Naive thymus-derived CD4-positive, alpha-beta T cell (primary cell): ENCODE measurements around the gene BFSP1. TPM values are rescaled to one million over a fixed set of nuclear protein-coding genes. Genes with fewer than 3 reads are reported as not detected.

Experiments used
- ATAC-seq: fragments of 150-1000 bp; cut with Tn5 transposase; 2 replicates; pipeline ENCODE4 v1.10.0; 2021; ENCODE audit warnings: mild to moderate bottlenecking, moderate library complexity
- CTCF ChIA-PET: fragments of 350-600 bp; sonication (Branson Sonifier 250); formaldehyde crosslinking; loops from one replicate; lab custom pipeline; 2021; ENCODE audit warnings: antibody characterized with exemption; lab: Charles Lee
- POLR2A ChIA-PET: fragments of 350-600 bp; sonication (Branson Sonifier 250); formaldehyde crosslinking; loops from one replicate; lab custom pipeline; 2021; ENCODE audit warnings: antibody characterized with exemption, inconsistent platforms; lab: Charles Lee
- DNase-seq, 9 donors: peaks; one replicate each; pipeline versions ENCODE4 v3.0.0 to v3.0.0-alpha.2; 2020 to 2022; ENCODE audit warnings: mixed read lengths in 1 of 9
- H3K27ac ChIP-seq: one replicate; pipeline ENCODE4 v1.7.0; 2013; ENCODE audit warnings: mild to moderate bottlenecking, low read depth, low read length, moderate library complexity
- H3K27me3 ChIP-seq, 2 donors: one replicate each; pipeline ENCODE4 v1.7.0; 2013; ENCODE audit warnings: low read length in 2 of 2, mild to moderate bottlenecking in 2 of 2, moderate library complexity in 2 of 2; ENCODE audit not compliant: control insufficient read depth in 2 of 2, insufficient read depth in 2 of 2
- H3K36me3 ChIP-seq, 3 experiments: 1 replicate in 2 of 3; 2 replicates in 1 of 3; pipeline ENCODE4 v1.7.0; 2013; ENCODE audit warnings: low read length in 3 of 3, mild to moderate bottlenecking in 3 of 3, moderate library complexity in 1 of 3; ENCODE audit not compliant: insufficient read depth in 3 of 3, control insufficient read depth in 2 of 3
- H3K4me1 ChIP-seq, 2 donors: one replicate each; pipeline ENCODE4 v1.7.0; 2013; ENCODE audit warnings: low read length in 2 of 2, mild to moderate bottlenecking in 2 of 2, moderate library complexity in 1 of 2; ENCODE audit not compliant: control insufficient read depth in 2 of 2, insufficient read depth in 2 of 2
- H3K4me3 ChIP-seq: 2 replicates; pipeline ENCODE4 v1.7.0; 2013; ENCODE audit warnings: mild to moderate bottlenecking, low read length
- H3K9me3 ChIP-seq, 3 experiments: 1 replicate in 2 of 3; 2 replicates in 1 of 3; pipeline ENCODE4 v1.7.0; 2013; ENCODE audit warnings: low read length in 3 of 3; ENCODE audit not compliant: control insufficient read depth in 2 of 3
- H3K27ac Mint-ChIP-seq, 9 donors: one replicate each; pipeline ENCODE4 v1.8.0; 2020 to 2022; ENCODE audit warnings: mixed read lengths in 9 of 9, mild to moderate bottlenecking in 8 of 9, moderate library complexity in 5 of 9, inconsistent platforms in 2 of 9
- H3K27me3 Mint-ChIP-seq, 5 donors: one replicate each; pipeline ENCODE4 v1.8.0; 2021 to 2022; ENCODE audit warnings: mixed read lengths in 5 of 5, mild to moderate bottlenecking in 1 of 5
- H3K36me3 Mint-ChIP-seq, 5 donors: one replicate each; pipeline ENCODE4 v1.8.0; 2020 to 2022; ENCODE audit warnings: mixed read lengths in 5 of 5, mild to moderate bottlenecking in 3 of 5, inconsistent platforms in 1 of 5
- H3K4me1 Mint-ChIP-seq, 7 donors: one replicate each; pipeline ENCODE4 v1.8.0; 2020 to 2022; ENCODE audit warnings: mixed read lengths in 7 of 7, mild to moderate bottlenecking in 3 of 7, inconsistent platforms in 1 of 7
- H3K4me3 Mint-ChIP-seq, 10 donors: one replicate each; pipeline ENCODE4 v1.8.0; 2020 to 2022; ENCODE audit warnings: mild to moderate bottlenecking in 10 of 10, mixed read lengths in 10 of 10, moderate library complexity in 6 of 10, inconsistent platforms in 2 of 10
- H3K9me3 Mint-ChIP-seq, 11 donors: one replicate each; pipeline ENCODE4 v1.8.0; 2020 to 2022; ENCODE audit warnings: mixed read lengths in 11 of 11, mild to moderate bottlenecking in 4 of 11, inconsistent platforms in 1 of 11, moderate library complexity in 1 of 11
- intact Hi-C, 2 donors: fragments of 100-400 bp; cut with micrococcal nuclease; formaldehyde crosslinking; loops; one replicate each; pipeline ENCODE4 v1.15.1; 2023
- polyA plus RNA-seq, 2 donors: library from polyadenylated mRNA; unstranded; fragments of 300-500 nt; fragmentation: Illumina TruSeq; gene quantifications; one replicate each; pipeline ENCODE4 v1.2.3, GENCODE V29; 2021
- total RNA-seq, 6 experiments: library from RNA in 5 of 6; stranded (reverse) in 5 of 6; gene quantifications; 1 replicate in 5 of 6; 2 replicates in 1 of 6; pipeline ENCODE4 v1.2.3 and lab custom pipeline; 2021 to 2026

Gene BFSP1
- total and polyA plus RNA-seq, 7 experiments from 2014 or later = 0.42 to 3.4 TPM; not detected in 5

DNA sequence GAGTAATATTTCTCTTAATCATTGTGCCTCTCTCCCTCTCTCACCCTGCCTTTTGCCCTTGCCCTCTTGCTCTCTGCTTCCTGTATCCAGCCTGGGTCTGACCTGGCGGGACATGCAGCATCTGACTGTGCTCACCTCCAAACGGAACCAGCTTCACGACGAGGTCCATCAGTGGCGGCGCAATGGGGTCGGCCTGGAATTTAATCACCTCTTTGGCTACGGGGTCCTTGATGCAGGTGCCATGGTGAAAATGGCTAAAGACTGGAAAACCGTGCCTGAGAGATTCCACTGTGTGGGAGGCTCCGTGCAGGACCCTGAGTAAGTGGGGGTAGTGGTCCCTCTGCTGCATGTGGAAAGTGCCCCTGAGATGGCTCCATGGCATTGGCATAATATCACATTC is 65.9 kb downstream of the BFSP1 start:
- H3K4me3 Mint-ChIP-seq = no peak overlapping the region
- peaks cover 0 to 5% (median 0%) of the 10 kb centered on the region in 7 donors for H3K4me1 Mint-ChIP-seq
- intact Hi-C loops = no loop called here
- POLR2A ChIA-PET = no interaction called here
- H3K9me3 ChIP-seq = no peaks in the 10 kb centered on the region
- H3K36me3 ChIP-seq = no peaks in the 10 kb centered on the region
- CTCF ChIA-PET = no interaction called here
- peaks cover 0 to under 1% (median 0%) of the 10 kb centered on the region in 5 donors for H3K36me3 Mint-ChIP-seq
- H3K27me3 Mint-ChIP-seq = peaks cover 0 to 16% (median 0%) of the 10 kb centered on the region in 5 donors
- ATAC-seq = no peak
- H3K4me3 ChIP-seq = no peak overlapping the region
- no peaks in the 10 kb centered on the region for H3K27me3 ChIP-seq
- H3K27ac Mint-ChIP-seq = no peak overlapping the region
- no peak for DNase-seq
- peaks cover 0 to 2% (median 0%) of the 10 kb centered on the region in 11 donors for H3K9me3 Mint-ChIP-seq
- H3K27ac ChIP-seq = no peak overlapping the region
- H3K4me1 ChIP-seq = no peaks in the 10 kb centered on the region

DNA sequence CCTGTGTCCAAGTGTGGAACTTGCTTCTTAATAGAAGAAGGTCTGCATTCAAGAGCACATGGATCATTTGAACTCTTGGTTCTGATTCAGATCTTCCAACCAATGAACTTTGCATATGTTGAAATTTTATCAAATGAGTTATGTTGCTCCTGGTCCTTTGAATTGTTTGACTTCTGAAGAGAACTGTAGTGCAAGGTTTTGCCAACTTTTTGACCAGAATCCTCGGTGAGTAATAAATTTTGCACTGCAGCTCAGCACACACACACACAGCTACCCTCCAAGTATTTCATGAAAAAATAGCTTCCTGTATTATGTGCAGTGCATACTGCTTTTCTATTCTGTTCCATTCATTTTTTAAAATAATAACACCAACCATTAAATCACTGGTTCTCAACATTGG is 67.5 kb downstream of the BFSP1 start:
- H3K27ac ChIP-seq = no peak overlapping the region
- H3K4me1 ChIP-seq = no peaks in the 10 kb centered on the region
- H3K9me3 ChIP-seq = no peaks in the 10 kb centered on the region
- H3K27me3 Mint-ChIP-seq = peaks cover 0 to 17% (median 0%) of the 10 kb centered on the region in 5 donors
- DNase-seq (no peak), ATAC-seq (no peak)
- intact Hi-C loops = no loop called here
- no peaks in the 10 kb centered on the region for H3K36me3 ChIP-seq
- H3K4me3 Mint-ChIP-seq = no peak overlapping the region
- H3K27ac Mint-ChIP-seq = no peak overlapping the region
- no peak overlapping the region for H3K4me3 ChIP-seq
- H3K4me1 Mint-ChIP-seq = peaks cover 0 to 6% (median 0%) of the 10 kb centered on the region in 7 donors
- CTCF ChIA-PET = no interaction called here
- POLR2A ChIA-PET = no interaction called here
- no peaks in the 10 kb centered on the region for H3K27me3 ChIP-seq
- peaks cover 0 to 5% (median 0%) of the 10 kb centered on the region in 11 donors for H3K9me3 Mint-ChIP-seq
- peaks cover 0 to 1% (median 0%) of the 10 kb centered on the region in 5 donors for H3K36me3 Mint-ChIP-seq

DNA sequence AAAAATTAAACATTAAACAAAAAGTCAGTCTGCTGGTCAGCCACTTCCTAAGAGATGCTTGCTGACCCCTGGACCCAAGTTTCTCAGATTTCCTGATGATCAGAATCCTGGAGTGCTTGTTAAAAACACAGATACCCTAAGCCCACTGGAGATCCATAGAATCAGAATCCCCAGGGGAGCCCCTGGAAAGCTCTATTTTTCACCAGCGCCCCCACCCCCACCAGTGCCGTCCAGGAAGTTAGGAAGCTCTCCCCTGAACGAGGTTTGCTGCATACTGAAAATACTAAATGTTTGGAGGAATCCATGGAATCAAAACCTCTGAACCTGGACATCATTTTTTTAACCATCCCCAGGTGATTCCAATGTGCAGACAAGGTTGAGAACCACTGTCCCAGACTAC is 69.2 kb downstream of the BFSP1 start:
- no peaks in the 10 kb centered on the region for H3K9me3 ChIP-seq
- H3K27ac Mint-ChIP-seq = no peak overlapping the region
- peaks cover 4 to 18% (median 6%) of the 10 kb centered on the region in 5 donors for H3K27me3 Mint-ChIP-seq
- no peaks in the 10 kb centered on the region for H3K27me3 ChIP-seq
- no peak overlapping the region for H3K4me3 ChIP-seq
- intact Hi-C loops = no loop called here
- no peaks in the 10 kb centered on the region for H3K4me1 ChIP-seq
- peaks cover 0 to 5% (median 0%) of the 10 kb centered on the region in 11 donors for H3K9me3 Mint-ChIP-seq
- H3K4me1 Mint-ChIP-seq = peaks cover 0 to 6% (median 0%) of the 10 kb centered on the region in 7 donors
- ATAC-seq (no peak), DNase-seq (no peak)
- H3K4me3 Mint-ChIP-seq = no peak overlapping the region
- H3K36me3 ChIP-seq = no peaks in the 10 kb centered on the region
- H3K36me3 Mint-ChIP-seq = peaks cover 0 to 1% (median 0%) of the 10 kb centered on the region in 5 donors
- no peak overlapping the region for H3K27ac ChIP-seq
- ChIA-PET CTCF (no interaction called here), POLR2A (no interaction called here)

DNA sequence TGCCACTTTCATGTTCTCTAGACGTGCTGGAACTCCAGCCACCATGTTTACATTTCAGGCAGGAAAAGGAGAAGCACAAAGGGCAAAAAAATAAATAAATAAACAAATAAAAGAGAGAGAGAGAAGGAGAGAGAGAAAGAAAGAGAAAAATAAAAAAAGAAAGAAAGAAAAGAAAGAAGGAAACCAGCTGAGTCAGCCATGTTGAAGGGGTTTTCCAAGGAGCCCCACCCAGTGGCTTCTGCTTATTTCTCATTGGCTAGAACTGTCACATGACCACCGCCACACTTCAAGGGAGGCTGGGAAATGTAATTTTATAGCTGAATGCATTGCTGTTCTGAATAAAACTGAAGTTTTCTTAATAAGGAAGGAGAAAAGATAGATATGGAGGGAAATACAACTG is 71.1 kb downstream of the BFSP1 start:
- POLR2A ChIA-PET = no interaction called here
- no peak overlapping the region for H3K27ac ChIP-seq
- no peaks in the 10 kb centered on the region for H3K9me3 ChIP-seq
- no peak for DNase-seq
- Mint-ChIP-seq H3K36me3 (peaks cover 0 to 1% (median 0%) of the 10 kb centered on the region in 5 donors), H3K27ac (no peak overlapping the region), H3K4me1 (peaks cover 0 to 6% (median 0%) of the 10 kb centered on the region in 7 donors), H3K9me3 (peaks cover 0 to 5% (median 0%) of the 10 kb centered on the region in 11 donors), H3K4me3 (no peak overlapping the region), H3K27me3 (peaks cover 11 to 30% (median 16%) of the 10 kb centered on the region in 5 donors)
- CTCF ChIA-PET = no interaction called here
- intact Hi-C loops = no loop called here
- no peaks in the 10 kb centered on the region for H3K36me3 ChIP-seq
- no peak overlapping the region for H3K4me3 ChIP-seq
- ATAC-seq = no peak
- H3K27me3 ChIP-seq = no peaks in the 10 kb centered on the region
- H3K4me1 ChIP-seq = no peaks in the 10 kb centered on the region

DNA sequence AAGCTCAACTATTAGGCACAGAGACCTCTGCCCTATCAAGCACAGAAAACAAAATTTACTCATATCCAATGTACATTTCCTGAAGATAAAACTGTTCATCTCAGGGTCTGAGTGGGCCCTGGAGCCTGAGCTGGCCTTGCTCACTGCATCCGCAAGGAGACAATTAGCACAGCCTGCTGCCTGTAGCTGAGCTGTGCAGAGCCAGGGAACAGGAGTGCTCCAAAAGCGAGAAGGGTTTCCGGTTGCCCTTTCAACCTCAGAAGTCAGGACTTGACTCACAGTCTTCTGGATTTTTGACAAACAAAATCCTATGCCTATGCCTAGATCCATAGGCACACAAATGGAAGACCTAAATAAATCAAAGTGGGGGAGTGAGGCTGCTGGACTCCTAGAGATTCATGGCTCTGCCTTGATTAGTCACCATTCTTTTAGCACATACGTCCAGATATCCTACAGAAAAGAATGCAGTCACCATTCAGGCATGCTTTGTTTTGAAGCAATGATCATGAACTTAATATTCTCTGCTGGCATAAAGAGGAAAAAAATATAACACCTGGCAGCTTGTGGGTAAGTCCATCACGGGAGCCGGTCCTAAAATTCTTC is 73.5 kb downstream of the BFSP1 start:
- Mint-ChIP-seq H3K4me1 (peaks cover 0 to 6% (median 0%) of the 10 kb centered on the region in 7 donors), H3K36me3 (peaks cover 0 to 1% (median 0%) of the 10 kb centered on the region in 5 donors), H3K27me3 (peaks cover 18 to 30% (median 24%) of the 10 kb centered on the region in 5 donors), H3K27ac (no peak overlapping the region), H3K4me3 (no peak overlapping the region), H3K9me3 (peaks cover 0 to 5% (median 0%) of the 10 kb centered on the region in 11 donors)
- POLR2A ChIA-PET = no interaction called here
- no peak overlapping the region for H3K27ac ChIP-seq
- no peak overlapping the region for H3K4me3 ChIP-seq
- no peaks in the 10 kb centered on the region for H3K4me1 ChIP-seq
- intact Hi-C loops = no loop called here
- DNase-seq (no peak), ATAC-seq (no peak)
- no peaks in the 10 kb centered on the region for H3K27me3 ChIP-seq
- no peaks in the 10 kb centered on the region for H3K36me3 ChIP-seq
- no peaks in the 10 kb centered on the region for H3K9me3 ChIP-seq
- CTCF ChIA-PET = no interaction called here

DNA sequence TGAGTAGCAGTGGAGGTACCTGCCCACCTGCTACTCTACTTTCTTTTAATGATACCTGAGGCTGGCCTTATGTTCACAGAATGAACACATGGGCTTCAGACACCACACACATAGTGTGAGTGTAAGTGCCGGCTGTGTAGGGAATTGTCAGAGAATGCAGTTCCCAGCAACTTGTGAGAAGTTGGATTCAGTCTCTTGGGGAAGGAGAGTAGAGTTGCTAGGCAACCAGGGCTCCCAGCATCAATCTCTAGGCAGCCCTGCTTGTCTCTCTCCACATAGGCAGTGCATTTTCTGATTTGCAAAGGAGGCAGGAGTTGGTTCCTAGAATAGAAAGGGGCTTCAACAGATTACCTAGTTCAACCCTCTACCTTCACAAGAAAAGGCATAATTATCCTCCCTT is 74.1 kb downstream of the BFSP1 start:
- Histone ChIP-seq H3K27me3 (no peaks in the 10 kb centered on the region), H3K27ac (no peak overlapping the region), H3K9me3 (no peaks in the 10 kb centered on the region), H3K4me3 (no peak overlapping the region), H3K4me1 (no peaks in the 10 kb centered on the region), H3K36me3 (no peaks in the 10 kb centered on the region)
- Mint-ChIP-seq H3K27me3 (peaks cover 19 to 33% (median 24%) of the 10 kb centered on the region in 5 donors), H3K9me3 (peaks cover 0 to 5% (median 0%) of the 10 kb centered on the region in 11 donors), H3K27ac (no peak overlapping the region), H3K36me3 (peaks cover 0 to 1% (median 0%) of the 10 kb centered on the region in 5 donors), H3K4me3 (no peak overlapping the region), H3K4me1 (peaks cover 0 to 6% (median 0%) of the 10 kb centered on the region in 7 donors)
- intact Hi-C loops = no loop called here
- no peak for DNase-seq
- ChIA-PET CTCF (no interaction called here), POLR2A (no interaction called here)
- ATAC-seq = no peak

DNA sequence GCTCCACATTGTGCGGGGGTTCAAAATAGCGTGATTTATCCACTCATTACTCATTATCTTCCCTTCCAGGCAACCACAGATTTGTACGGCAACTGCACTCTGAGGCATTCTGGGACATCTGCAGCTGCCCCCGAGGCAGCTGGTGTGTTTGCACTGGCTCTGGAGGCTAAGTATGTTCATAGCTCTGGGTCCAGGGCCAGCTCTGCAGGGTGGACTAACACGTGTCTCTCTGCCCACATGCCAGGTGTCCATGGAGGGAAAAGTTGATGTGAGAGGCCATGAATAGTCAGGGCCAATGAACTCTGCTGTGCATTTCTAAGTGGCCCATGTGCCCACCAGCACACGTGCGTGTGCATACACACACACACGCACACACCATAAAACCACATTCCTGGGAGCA is 74.9 kb downstream of the BFSP1 start:
- Mint-ChIP-seq H3K4me3 (no peak overlapping the region), H3K27me3 (peaks cover 25 to 37% (median 29%) of the 10 kb centered on the region in 5 donors), H3K4me1 (peaks cover 0 to 6% (median 0%) of the 10 kb centered on the region in 7 donors), H3K36me3 (peaks cover 0 to 1% (median 0%) of the 10 kb centered on the region in 5 donors), H3K27ac (no peak overlapping the region), H3K9me3 (peaks cover 0 to 5% (median 0%) of the 10 kb centered on the region in 11 donors)
- H3K36me3 ChIP-seq = no peaks in the 10 kb centered on the region
- no peak for ATAC-seq
- intact Hi-C loops = no loop called here
- no peak overlapping the region for H3K4me3 ChIP-seq
- CTCF ChIA-PET = no interaction called here
- POLR2A ChIA-PET = no interaction called here
- H3K9me3 ChIP-seq = no peaks in the 10 kb centered on the region
- no peak overlapping the region for H3K27ac ChIP-seq
- no peaks in the 10 kb centered on the region for H3K4me1 ChIP-seq
- no peak for DNase-seq
- H3K27me3 ChIP-seq = no peaks in the 10 kb centered on the region
